GM23338 (cell line): ENCODE measurements around the gene CDKN2AIPNL.

Experiments
- EZH2 ChIP-seq: fragments of 200-600 bp; sonication (generic); IDR thresholded peaks from one replicate; pipeline ENCODE4 v1.8.0; 2017; ENCODE audit warnings: antibody characterized with exemption, mild to moderate bottlenecking, low read depth; ENCODE audit not compliant: unreplicated experiment
- ZNF331 ChIP-seq: fragments of 250-450 bp; sonication (Bioruptor Pico); IDR thresholded peaks from 2 replicates; pipeline ENCODE4 v1.5.0; 2020; ENCODE audit warnings: low read depth, mild to moderate bottlenecking, moderate library complexity
- TF ChIP-seq, protein P1 (sequence below), 2 experiments: fragments of 200-600 bp in 1 of 2; sonication (generic) in 1 of 2; conservative IDR thresholded peaks; 2 replicates each; pipeline versions ENCODE4 v1.5.1 to v1.6.1; 2016 to 2017; ENCODE audit warnings: antibody characterized with exemption in 2 of 2, low read depth in 2 of 2, mild to moderate bottlenecking in 2 of 2, moderate library complexity in 1 of 2

DNA sequence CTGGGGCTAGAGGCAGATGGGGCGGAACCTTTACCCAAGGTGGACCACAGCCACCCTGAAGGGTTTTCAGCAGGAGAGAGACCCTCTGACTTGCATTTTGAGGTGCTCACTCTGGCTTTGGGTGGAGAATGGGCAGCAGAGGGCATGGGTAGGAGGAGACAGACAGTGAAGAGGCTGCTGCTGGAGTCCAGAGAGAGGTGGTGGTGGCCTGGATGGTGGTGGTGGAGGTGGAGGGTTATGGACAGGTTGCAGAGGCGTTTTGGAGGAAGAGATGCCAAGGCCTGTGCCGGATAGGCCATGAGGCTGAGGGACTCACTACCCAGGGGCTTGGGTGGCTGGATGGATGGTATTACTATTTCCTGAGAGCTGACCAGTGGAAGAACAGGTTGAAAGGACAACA, 46.1 kb upstream of the CDKN2AIPNL start:
- no peak for TF ChIP-seq EZH2
- TF ChIP-seq, protein P1, sequence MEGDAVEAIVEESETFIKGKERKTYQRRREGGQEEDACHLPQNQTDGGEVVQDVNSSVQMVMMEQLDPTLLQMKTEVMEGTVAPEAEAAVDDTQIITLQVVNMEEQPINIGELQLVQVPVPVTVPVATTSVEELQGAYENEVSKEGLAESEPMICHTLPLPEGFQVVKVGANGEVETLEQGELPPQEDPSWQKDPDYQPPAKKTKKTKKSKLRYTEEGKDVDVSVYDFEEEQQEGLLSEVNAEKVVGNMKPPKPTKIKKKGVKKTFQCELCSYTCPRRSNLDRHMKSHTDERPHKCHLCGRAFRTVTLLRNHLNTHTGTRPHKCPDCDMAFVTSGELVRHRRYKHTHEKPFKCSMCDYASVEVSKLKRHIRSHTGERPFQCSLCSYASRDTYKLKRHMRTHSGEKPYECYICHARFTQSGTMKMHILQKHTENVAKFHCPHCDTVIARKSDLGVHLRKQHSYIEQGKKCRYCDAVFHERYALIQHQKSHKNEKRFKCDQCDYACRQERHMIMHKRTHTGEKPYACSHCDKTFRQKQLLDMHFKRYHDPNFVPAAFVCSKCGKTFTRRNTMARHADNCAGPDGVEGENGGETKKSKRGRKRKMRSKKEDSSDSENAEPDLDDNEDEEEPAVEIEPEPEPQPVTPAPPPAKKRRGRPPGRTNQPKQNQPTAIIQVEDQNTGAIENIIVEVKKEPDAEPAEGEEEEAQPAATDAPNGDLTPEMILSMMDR (conservative IDR thresholded peaks at IDR 0.05; ENCODE audit: low read depth in 2 of 2) = no peak
- TF ChIP-seq ZNF331 = no peak
